WTC11 (cell line): ENCODE measurements around the gene MSS51. TPM values are rescaled to one million over a fixed set of nuclear protein-coding genes. Genes with fewer than 3 reads are reported as not detected.

ENCODE experiments used
- ATAC-seq: fragments of 200-7000 bp; cut with Tn5 transposase; 2 replicates; pipeline ENCODE4 v1.10.0; 2021; ENCODE audit warnings: mild to moderate bottlenecking, moderate library complexity
- CTCF ChIA-PET: fragments of 300-600 bp; sonication (Branson Sonifier 250); formaldehyde crosslinking; loops from one replicate; lab custom pipeline; 2021; ENCODE audit warnings: antibody characterized with exemption; lab: Charles Lee
- POLR2A ChIA-PET: fragments of 350-600 bp; sonication (Branson Sonifier 250); formaldehyde crosslinking; loops from one replicate; lab custom pipeline; 2021; ENCODE audit warnings: antibody characterized with exemption; lab: Charles Lee
- DNase-seq: peaks from one replicate; pipeline ENCODE4 v3.0.0; 2021; ENCODE audit warnings: low spot score
- H3K27ac Mint-ChIP-seq: 2 replicates; pipeline ENCODE4 v1.8.0; 2021; ENCODE audit warnings: mixed read lengths
- H3K27me3 Mint-ChIP-seq: 2 replicates; pipeline ENCODE4 v1.8.0; 2021; ENCODE audit warnings: low read depth, mild to moderate bottlenecking, moderate library complexity, mixed read lengths
- H3K36me3 Mint-ChIP-seq: 2 replicates; pipeline ENCODE4 v1.8.0; 2021; ENCODE audit warnings: mixed read lengths
- H3K4me1 Mint-ChIP-seq: 2 replicates; pipeline ENCODE4 v1.8.0; 2022; ENCODE audit warnings: mixed read lengths
- H3K4me3 Mint-ChIP-seq: 2 replicates; pipeline ENCODE4 v1.8.0; 2021; ENCODE audit warnings: mild to moderate bottlenecking, moderate library complexity, mixed read lengths
- H3K9me3 Mint-ChIP-seq: 2 replicates; pipeline ENCODE4 v1.8.0; 2021; ENCODE audit warnings: mixed read lengths
- AR ChIP-seq: fragments of 250-450 bp; sonication (Bioruptor Pico); IDR thresholded peaks from 2 replicates; pipeline ENCODE4 v1.9.0; 2021; ENCODE audit warnings: mild to moderate bottlenecking
- ATF6 ChIP-seq: sonication (generic); formaldehyde crosslinking; IDR thresholded peaks from 2 replicates; pipeline ENCODE4 v1.8.1; 2023; ENCODE audit warnings: mild to moderate bottlenecking, missing genetic modification reagents
- CBFB ChIP-seq: sonication (generic); formaldehyde crosslinking; IDR thresholded peaks from 2 replicates; pipeline ENCODE4 v1.8.1; 2022; ENCODE audit warnings: mild to moderate bottlenecking, low read depth, missing genetic modification reagents
- CREB1 ChIP-seq: sonication (generic); formaldehyde crosslinking; IDR thresholded peaks from 2 replicates; pipeline ENCODE4 v1.8.0; 2023; ENCODE audit warnings: mild to moderate bottlenecking, missing genetic modification reagents
- E2F1 ChIP-seq: sonication (generic); formaldehyde crosslinking; IDR thresholded peaks from 2 replicates; pipeline ENCODE4 v1.8.0; 2022; ENCODE audit warnings: mild to moderate bottlenecking, missing genetic modification reagents
- ELF4 ChIP-seq: sonication (generic); formaldehyde crosslinking; IDR thresholded peaks from 2 replicates; pipeline ENCODE4 v1.8.1; 2022; ENCODE audit warnings: low read depth, mild to moderate bottlenecking, moderate library complexity, missing genetic modification reagents
- EMX1 ChIP-seq: fragments of 250-450 bp; sonication (Bioruptor Pico); IDR thresholded peaks from 2 replicates; pipeline ENCODE4 v1.8.0; 2021; ENCODE audit warnings: mild to moderate bottlenecking
- FOXP1 ChIP-seq: sonication (generic); formaldehyde crosslinking; IDR thresholded peaks from 2 replicates; pipeline ENCODE4 v1.8.0; 2022; ENCODE audit warnings: missing genetic modification reagents, mild to moderate bottlenecking, moderate library complexity, borderline replicate concordance
- FOXP4 ChIP-seq: sonication (generic); formaldehyde crosslinking; IDR thresholded peaks from 2 replicates; pipeline ENCODE4 v1.8.0; 2022; ENCODE audit warnings: mild to moderate bottlenecking, missing genetic modification reagents
- IRF2 ChIP-seq: sonication (generic); formaldehyde crosslinking; IDR thresholded peaks from 2 replicates; pipeline ENCODE4 v1.8.0; 2022; ENCODE audit warnings: low read depth, missing genetic modification reagents, borderline replicate concordance
- JAZF1 ChIP-seq: fragments of 250-450 bp; sonication (Bioruptor Pico); IDR thresholded peaks from 2 replicates; pipeline ENCODE4 v1.9.0; 2021; ENCODE audit warnings: moderate library complexity, mild to moderate bottlenecking, inconsistent platforms
- KAT7 ChIP-seq: sonication (generic); formaldehyde crosslinking; IDR thresholded peaks from 2 replicates; pipeline ENCODE4 v1.8.1; 2023; ENCODE audit warnings: missing genetic modification reagents, mild to moderate bottlenecking, borderline replicate concordance
- MLX ChIP-seq: sonication (generic); formaldehyde crosslinking; IDR thresholded peaks from 2 replicates; pipeline ENCODE4 v1.8.1; 2023; ENCODE audit warnings: mild to moderate bottlenecking, missing genetic modification reagents, moderate library complexity
- NR1H2 ChIP-seq: sonication (generic); formaldehyde crosslinking; IDR thresholded peaks from 2 replicates; pipeline ENCODE4 v1.9.0; 2021; ENCODE audit warnings: mild to moderate bottlenecking, moderate library complexity, missing genetic modification reagents
- PREB ChIP-seq: sonication (generic); formaldehyde crosslinking; IDR thresholded peaks from 2 replicates; pipeline ENCODE4 v1.8.1; 2022; ENCODE audit warnings: mild to moderate bottlenecking, missing genetic modification reagents, moderate library complexity, borderline replicate concordance
- RELA ChIP-seq: sonication (generic); formaldehyde crosslinking; IDR thresholded peaks from 2 replicates; pipeline ENCODE4 v1.8.1; 2022; ENCODE audit warnings: missing genetic modification reagents, mild to moderate bottlenecking, borderline replicate concordance
- ZNF138 ChIP-seq: sonication (generic); formaldehyde crosslinking; conservative IDR thresholded peaks from 2 replicates; pipeline ENCODE4 v1.8.1; 2022; ENCODE audit warnings: mild to moderate bottlenecking, moderate library complexity, missing genetic modification reagents
- ZNF219 ChIP-seq: sonication (generic); formaldehyde crosslinking; IDR thresholded peaks from 2 replicates; pipeline ENCODE4 v1.8.0; 2023; ENCODE audit warnings: missing genetic modification reagents, mild to moderate bottlenecking, borderline replicate concordance
- ZNF317 ChIP-seq: sonication (generic); formaldehyde crosslinking; IDR thresholded peaks from 2 replicates; pipeline ENCODE4 v1.8.1; 2023; ENCODE audit warnings: low read depth, mild to moderate bottlenecking, moderate library complexity, missing genetic modification reagents, borderline replicate concordance
- ZNF671 ChIP-seq: fragments of 250-450 bp; sonication (Bioruptor Pico); IDR thresholded peaks from 2 replicates; pipeline ENCODE4 v1.8.0; 2021; ENCODE audit warnings: mild to moderate bottlenecking
- total RNA-seq: library from RNA; stranded (reverse); gene quantifications from 3 replicates; pipeline ENCODE4 v1.2.3, GENCODE V29; 2021

MSS51 gene
- total RNA-seq, 1 experiment from 2014 or later: 3.0 TPM

GRCh38 chr10:73413528-73414229 lies 19.7 kb downstream of the MSS51 start, which contains the start of gene ANXA7 (continued):
- TF ChIP-seq PREB (CRISPR knock-in tag): no peak
- peak; percentile 54; the same call in 1 of the 2 replicates for TF ChIP-seq E2F1 (CRISPR knock-in tag)
- TF ChIP-seq RELA: peak; percentile 69; the same call in 1 of the 2 replicates
- TF ChIP-seq ZNF317: no peak
- TF ChIP-seq ZNF138 (CRISPR knock-in tag): no peak

- Mint-ChIP-seq H3K27ac (peak overlapping the region; percentile 89), H3K4me1 (peaks cover 32% of the 10 kb centered on the region), H3K9me3 (no peaks in the 10 kb centered on the region), H3K27me3 (no peaks in the 10 kb centered on the region), H3K4me3 (peak overlapping the region; percentile 86), H3K36me3 (no peaks in the 10 kb centered on the region)
- POLR2A ChIA-PET: interaction anchor here (0.6 to 1.2 kb wide), 2 partner anchors 35 to 166 kb away, joined by 3 read pairs; partner anchors contain the start of gene DNAJC9
- peak; percentile 3 for ATAC-seq
- peak; percentile 20 for DNase-seq
- CTCF ChIA-PET: interaction anchor here (0.6 to 1.2 kb wide), 2 partner anchors 71 to 334 kb away, joined by 3 to 4 read pairs; no protein-coding TSS in a partner anchor
- no peak for TF ChIP-seq MLX
- TF ChIP-seq ZNF317: no peak
- no peak for TF ChIP-seq ELF4 (CRISPR knock-in tag)
- no peak for TF ChIP-seq EMX1 (CRISPR knock-in tag)
- no peak for TF ChIP-seq ZNF219
- no peak for TF ChIP-seq KAT7 (CRISPR knock-in tag)
- no peak for TF ChIP-seq IRF2
- no peak for TF ChIP-seq ATF6 (CRISPR knock-in tag)
- no peak for TF ChIP-seq CREB1 (CRISPR knock-in tag)
Measured at GRCh38 chr10:73413108-73413527, 20.2 kb downstream of the MSS51 start.

- Mint-ChIP-seq H3K27ac (no peak overlapping the region), H3K9me3 (no peaks in the 10 kb centered on the region), H3K27me3 (no peaks in the 10 kb centered on the region), H3K4me1 (peaks cover 32% of the 10 kb centered on the region), H3K36me3 (no peaks in the 10 kb centered on the region), H3K4me3 (no peak overlapping the region)
- ChIA-PET CTCF (interaction anchor here (1.7 kb wide), 1 partner anchor 13 kb away, joined by 4 read pairs; no protein-coding TSS in a partner anchor), POLR2A (no interaction called here)
- DNase-seq: no peak
- ATAC-seq: no peak
- TF ChIP-seq FOXP1 (no peak), ZNF671 (CRISPR knock-in tag) (no peak), CBFB (no peak), AR (CRISPR knock-in tag) (no peak), FOXP4 (CRISPR knock-in tag) (no peak), ZNF317 (no peak), NR1H2 (CRISPR knock-in tag) (no peak), JAZF1 (CRISPR knock-in tag) (no peak)
Measured at GRCh38 chr10:73410897-73411296, 22.5 kb downstream of the MSS51 start.
